ENCODE data around the gene GPR21. TPM values are rescaled to one million over a fixed set of nuclear protein-coding genes. Genes with fewer than 3 reads are reported as not detected.

The GPR21 gene
- polyA plus RNA-seq, 1 of the 3 experiments (the other 2 are of a cell fraction), result not detected

- TF ChIP-seq ZBTB33 (IDR thresholded peaks at IDR 0.05; ENCODE audit: borderline replicate concordance, low read depth), result no peak
- TF ChIP-seq NRF1 (IDR thresholded peaks at IDR 0.05; ENCODE audit: low read depth, low read length), result no peak
- no peak for TF ChIP-seq YY1 (IDR thresholded peaks at IDR 0.05; ENCODE audit: low read depth)
- TF ChIP-seq PBX3 (IDR thresholded peaks at IDR 0.05), result no peak
- TF ChIP-seq SIN3A (IDR thresholded peaks at IDR 0.05; ENCODE audit: borderline replicate concordance, low read depth, low read length), result no peak
Measured at GRCh38 chr9:123040801-123041200, 7.3 kb downstream of the GPR21 start (continued).

- TF ChIP-seq ZBTB33 (IDR thresholded peaks at IDR 0.05; ENCODE audit: borderline replicate concordance, low read depth), result no peak
- no peak for TF ChIP-seq CHD2 (IDR thresholded peaks at IDR 0.05; ENCODE audit: low read length, partially characterized antibody)
- no peak for TF ChIP-seq CTCF (IDR thresholded peaks at IDR 0.05)
- no peak for TF ChIP-seq RAD21 (IDR thresholded peaks at IDR 0.05; ENCODE audit: low read length)
- no peak for TF ChIP-seq RXRA (IDR thresholded peaks at IDR 0.05; ENCODE audit: borderline replicate concordance, low read depth)
- TF ChIP-seq TAF1 (IDR thresholded peaks at IDR 0.05; ENCODE audit: borderline replicate concordance, low read depth, low read length), result no peak
- no peak for TF ChIP-seq GATA2 (CRISPR knock-in tag; IDR thresholded peaks at IDR 0.05)
- TF ChIP-seq REST (IDR thresholded peaks at IDR 0.05; ENCODE audit: low read depth, low read length), result no peak
- TF ChIP-seq SMC3 (IDR thresholded peaks at IDR 0.05; ENCODE audit: low read depth, low read length), result no peak
- Histone ChIP-seq H3K27me3 (ENCODE audit: insufficient read depth) (no peaks in the 10 kb centered on the region), H4K20me1 (ENCODE audit: insufficient read depth) (no peaks in the 10 kb centered on the region), H3K79me2 (ENCODE audit: insufficient read depth) (no peaks in the 10 kb centered on the region), H3K9me2 (no peaks in the 10 kb centered on the region), H3K4me3 (ENCODE audit: low read depth in 2 of 2, low read length in 1 of 2) (no peak overlapping the region), H3K36me3 (replicated peaks in 1 of 2; ENCODE audit: control insufficient read depth in 1 of 2, insufficient read depth in 2 of 2, low read length in 1 of 2) (peaks cover 24 to 39% of the 10 kb centered on the region in 2 experiments), H3F3A (replicated peaks; ENCODE audit: insufficient read depth) (peaks cover 5% of the 10 kb centered on the region), H3K4me2 (no peak overlapping the region), H2AFZ (ENCODE audit: low read depth) (no peak overlapping the region), H3K4me1 (ENCODE audit: control insufficient read depth in 1 of 2, insufficient read depth in 2 of 2, low read depth in 1 of 2, low read length in 1 of 2) (peaks cover 0 to 6% of the 10 kb centered on the region in 2 experiments; a peak in 2 of 4 replicates), H3K27ac (ENCODE audit: low read depth in 2 of 2, low read length in 1 of 2) (no peak overlapping the region), H3K9me3 (no peaks in the 10 kb centered on the region; the same call in 1 of the 2 replicates), H3K9ac (no peak overlapping the region)
- 94% methylated on average over 2 of the region's 2 CpGs for WGBS (ENCODE audit: low lambda C conversion rate)
- ChIA-PET POLR2A (no interaction called here), CTCF (interaction anchor here (1.1 kb wide), 1 partner anchor 10 kb away, joined by 3 read pairs; no protein-coding TSS in a partner anchor)
- no peak for DNase-seq
Measured at GRCh38 chr9:123041489-123041888, 8.0 kb downstream of the GPR21 start.
